Sigmoid colon (tissue), 7 donors: Measurements from ENCODE around the gene CBY2. TPM values are rescaled to one million over a fixed set of nuclear protein-coding genes. Genes with fewer than 3 reads are reported as not detected.

ENCODE experiments used
- DNase-seq: peaks from one replicate; pipeline ENCODE4 v3.0.0-alpha.2; 2019
- H3K27ac ChIP-seq, 4 donors: fragments of 200-600 bp; sonication (generic); one replicate each; pipeline ENCODE4 v1.5.1; 2016 to 2019; ENCODE audit warnings: mild to moderate bottlenecking in 1 of 4
- H3K27me3 ChIP-seq, 3 donors: fragments of 200-600 bp; sonication (generic); one replicate each; pipeline ENCODE4 v1.5.1; 2019; ENCODE audit warnings: mild to moderate bottlenecking in 1 of 3
- H3K36me3 ChIP-seq, 4 donors: fragments of 200-600 bp; sonication (generic); one replicate each; pipeline ENCODE4 v1.5.1; 2016 to 2019
- H3K4me1 ChIP-seq, 4 donors: fragments of 200-600 bp; sonication (generic); one replicate each; pipeline ENCODE4 v1.5.1; 2017 to 2019
- H3K4me3 ChIP-seq, 4 donors: fragments of 200-600 bp; sonication (generic); one replicate each; pipeline ENCODE4 v1.5.1; 2017 to 2019; ENCODE audit warnings: mild to moderate bottlenecking in 2 of 4, moderate library complexity in 1 of 4
- H3K9me3 ChIP-seq, 4 donors: fragments of 200-600 bp in 3 of 4; sonication (generic) in 3 of 4; one replicate each; pipeline versions ENCODE4 v1.5.1 to v1.6.1; 2013 to 2019
- CTCF ChIP-seq, 4 experiments: fragments of 450-650 bp in 3 of 4; fragments of 200-600 bp in 1 of 4; IDR thresholded peaks; one replicate each; pipeline ENCODE4 v1.5.1; 2016 to 2019; ENCODE audit warnings: antibody characterized with exemption in 4 of 4, mild to moderate bottlenecking in 3 of 4, moderate library complexity in 2 of 4
- EP300 ChIP-seq, 4 donors: sonication (generic); formaldehyde crosslinking; IDR thresholded peaks; one replicate each; pipeline ENCODE4 v1.6.1; 2017; ENCODE audit warnings: antibody characterized with exemption in 4 of 4
- POLR2A ChIP-seq, 2 donors: fragments of 450-650 bp; IDR thresholded peaks; one replicate each; pipeline ENCODE4 v1.6.1; 2016; ENCODE audit warnings: antibody characterized with exemption in 2 of 2, mild to moderate bottlenecking in 2 of 2, moderate library complexity in 2 of 2
- POLR2AphosphoS5 ChIP-seq, 4 donors: sonication (generic); formaldehyde crosslinking; IDR thresholded peaks; one replicate each; pipeline ENCODE4 v1.6.1; 2017; ENCODE audit warnings: antibody characterized with exemption in 4 of 4
- WGBS, 2 donors: extraction: QIAGEN DNeasy Blood & Tissue Kit; methylation state at CpG; one replicate each; pipeline ENCODE4 v1.1.7; 2013; 5-methylcytosine and 5-hydroxymethylcytosine counted together
- intact Hi-C: fragments of 100-400 bp; cut with DNase I; formaldehyde crosslinking; loops from one replicate; pipeline ENCODE4 v1.15.1; 2023
- polyA plus RNA-seq, 3 donors: library from polyadenylated mRNA; stranded (reverse); fragments of 200-250 nt; gene quantifications; one replicate each; pipeline ENCODE4 v1.2.3, GENCODE V29; 2013
- total RNA-seq, 4 donors: library from RNA; depleted of rRNA; stranded (reverse); fragments of >200 nt; gene quantifications; one replicate each; pipeline ENCODE4 v1.1.0, GENCODE V29; 2016
- donor health status: healthy with polysubstance abuse.
- donor health status: Bipolar disorder and iron deficiency.
- donor health status: healthy.

CBY2 gene
- total and polyA plus RNA-seq, 7 donors = not detected

- Histone ChIP-seq H3K9me3 (no peaks in the 10 kb centered on the region), H3K27ac (no peak overlapping the region), H3K4me3 (no peak overlapping the region), H3K4me1 (no peaks in the 10 kb centered on the region), H3K27me3 (no peaks in the 10 kb centered on the region), H3K36me3 (no peaks in the 10 kb centered on the region)
- TF ChIP-seq POLR2A (IDR thresholded peaks at IDR 0.05) = no peak
- TF ChIP-seq CTCF (IDR thresholded peaks at IDR 0.05) = no peak
- TF ChIP-seq POLR2AphosphoS5 (IDR thresholded peaks at IDR 0.05) = no peak
- no peak for TF ChIP-seq EP300 (IDR thresholded peaks at IDR 0.05)
- no peak for DNase-seq
- intact Hi-C loops = no loop called here
Measured at GRCh38 chr13:45705918-45706317, 3.8 kb downstream of the CBY2 start.

- Histone ChIP-seq H3K27me3 (no peaks in the 10 kb centered on the region), H3K4me1 (no peaks in the 10 kb centered on the region), H3K27ac (no peak overlapping the region), H3K9me3 (no peaks in the 10 kb centered on the region), H3K36me3 (no peaks in the 10 kb centered on the region), H3K4me3 (no peak overlapping the region)
- WGBS, 2 donors = 60 to 66% methylated on average over 2 of the region's 2 CpGs
- intact Hi-C loops = no loop called here
- TF ChIP-seq POLR2A (IDR thresholded peaks at IDR 0.05) (no peak), POLR2AphosphoS5 (IDR thresholded peaks at IDR 0.05) (no peak), CTCF (IDR thresholded peaks at IDR 0.05) (no peak), EP300 (IDR thresholded peaks at IDR 0.05) (no peak)
- DNase-seq = no peak
Measured at GRCh38 chr13:45707516-45708100, 5.5 kb downstream of the CBY2 start.

- no peaks in the 10 kb centered on the region for H3K36me3 ChIP-seq
- no peak overlapping the region for H3K27ac ChIP-seq
- no peak for TF ChIP-seq POLR2AphosphoS5 (IDR thresholded peaks at IDR 0.05)
- no peak for TF ChIP-seq POLR2A (IDR thresholded peaks at IDR 0.05)
- TF ChIP-seq CTCF (IDR thresholded peaks at IDR 0.05) = no peak
- TF ChIP-seq EP300 (IDR thresholded peaks at IDR 0.05) = no peak
- no peaks in the 10 kb centered on the region for H3K27me3 ChIP-seq
- no peaks in the 10 kb centered on the region for H3K9me3 ChIP-seq
- no peak overlapping the region for H3K4me3 ChIP-seq
- intact Hi-C loops = no loop called here
- 95 to 96% methylated on average over 2 of the region's 2 CpGs for WGBS, 2 donors
- no peaks in the 10 kb centered on the region for H3K4me1 ChIP-seq
- DNase-seq = no peak
Measured at GRCh38 chr13:45711951-45712350, 9.8 kb downstream of the CBY2 start.

- H3K4me1 ChIP-seq = no peaks in the 10 kb centered on the region
- no peak for TF ChIP-seq POLR2A (IDR thresholded peaks at IDR 0.05)
- TF ChIP-seq POLR2AphosphoS5 (IDR thresholded peaks at IDR 0.05) = no peak
- TF ChIP-seq CTCF (IDR thresholded peaks at IDR 0.05) = no peak
- no peak for TF ChIP-seq EP300 (IDR thresholded peaks at IDR 0.05)
- no peak for DNase-seq
- H3K27me3 ChIP-seq = no peaks in the 10 kb centered on the region
- H3K9me3 ChIP-seq = no peaks in the 10 kb centered on the region
- intact Hi-C loops = no loop called here
- WGBS, 2 donors = 97% methylated on average over 34 of the region's 34 CpGs
- no peaks in the 10 kb centered on the region for H3K36me3 ChIP-seq
- no peak overlapping the region for H3K4me3 ChIP-seq
- H3K27ac ChIP-seq = no peak overlapping the region
Measured at GRCh38 chr13:45713106-45713690, 11.1 kb downstream of the CBY2 start.

- Histone ChIP-seq H3K27ac (no peak overlapping the region), H3K27me3 (no peaks in the 10 kb centered on the region), H3K4me3 (no peak overlapping the region), H3K9me3 (no peaks in the 10 kb centered on the region), H3K36me3 (no peaks in the 10 kb centered on the region), H3K4me1 (no peaks in the 10 kb centered on the region)
- DNase-seq = no peak
- no peak for TF ChIP-seq CTCF (IDR thresholded peaks at IDR 0.05)
- TF ChIP-seq EP300 (IDR thresholded peaks at IDR 0.05) = no peak
- no peak for TF ChIP-seq POLR2AphosphoS5 (IDR thresholded peaks at IDR 0.05)
- TF ChIP-seq POLR2A (IDR thresholded peaks at IDR 0.05) = no peak
- intact Hi-C loops = no loop called here
- 95 to 96% methylated on average over 28 of the region's 28 CpGs for WGBS, 2 donors
Measured at GRCh38 chr13:45713721-45714120, 11.6 kb downstream of the CBY2 start.
